WTC11 (cell line): ENCODE measurements around the gene ACBD3.

Experiments used
- CREB1 ChIP-seq: sonication (generic); formaldehyde crosslinking; IDR thresholded peaks from 2 replicates; pipeline ENCODE4 v1.8.0; 2023; ENCODE audit warnings: mild to moderate bottlenecking, missing genetic modification reagents
- IRF2 ChIP-seq: sonication (generic); formaldehyde crosslinking; IDR thresholded peaks from 2 replicates; pipeline ENCODE4 v1.8.0; 2022; ENCODE audit warnings: low read depth, missing genetic modification reagents, borderline replicate concordance
- TF ChIP-seq, protein P1 (sequence below): fragments of 200-600 bp; IDR thresholded peaks from 2 replicates; pipeline ENCODE4 v1.8.0; 2022; ENCODE audit warnings: antibody characterized with exemption

DNA sequence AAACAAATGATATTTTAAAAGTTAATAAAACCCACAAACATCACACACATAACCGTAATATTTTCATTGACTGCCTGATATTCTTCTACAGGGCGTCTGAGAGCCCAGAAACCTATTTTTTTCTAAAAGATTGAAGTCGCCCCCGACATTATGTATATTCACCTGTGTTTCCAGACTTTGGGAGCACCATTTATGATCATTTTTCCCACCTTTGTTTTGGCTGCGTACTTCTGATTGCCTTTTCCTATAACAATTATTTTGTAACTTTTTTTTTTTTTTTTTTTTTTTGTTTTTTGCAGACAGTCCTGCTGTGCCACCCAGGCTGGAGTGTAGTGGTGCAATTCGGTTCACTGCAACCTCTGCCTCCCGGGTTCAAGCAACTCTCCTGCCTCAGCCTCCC lies 839 bp upstream of the ACBD3 start:
- TF ChIP-seq, protein P1, sequence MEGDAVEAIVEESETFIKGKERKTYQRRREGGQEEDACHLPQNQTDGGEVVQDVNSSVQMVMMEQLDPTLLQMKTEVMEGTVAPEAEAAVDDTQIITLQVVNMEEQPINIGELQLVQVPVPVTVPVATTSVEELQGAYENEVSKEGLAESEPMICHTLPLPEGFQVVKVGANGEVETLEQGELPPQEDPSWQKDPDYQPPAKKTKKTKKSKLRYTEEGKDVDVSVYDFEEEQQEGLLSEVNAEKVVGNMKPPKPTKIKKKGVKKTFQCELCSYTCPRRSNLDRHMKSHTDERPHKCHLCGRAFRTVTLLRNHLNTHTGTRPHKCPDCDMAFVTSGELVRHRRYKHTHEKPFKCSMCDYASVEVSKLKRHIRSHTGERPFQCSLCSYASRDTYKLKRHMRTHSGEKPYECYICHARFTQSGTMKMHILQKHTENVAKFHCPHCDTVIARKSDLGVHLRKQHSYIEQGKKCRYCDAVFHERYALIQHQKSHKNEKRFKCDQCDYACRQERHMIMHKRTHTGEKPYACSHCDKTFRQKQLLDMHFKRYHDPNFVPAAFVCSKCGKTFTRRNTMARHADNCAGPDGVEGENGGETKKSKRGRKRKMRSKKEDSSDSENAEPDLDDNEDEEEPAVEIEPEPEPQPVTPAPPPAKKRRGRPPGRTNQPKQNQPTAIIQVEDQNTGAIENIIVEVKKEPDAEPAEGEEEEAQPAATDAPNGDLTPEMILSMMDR = no peak
- TF ChIP-seq IRF2 (CRISPR knock-in tag) (no peak), CREB1 (no peak)
